ENCODE data around the gene OPRL1.
A peak's percentile ranks its signal among the peaks of the same experiment; 100 is the strongest.

GRCh38 chr20:64101731-64102621 lies 22.1 kb downstream of the OPRL1 start:
- TF ChIP-seq, protein P1, sequence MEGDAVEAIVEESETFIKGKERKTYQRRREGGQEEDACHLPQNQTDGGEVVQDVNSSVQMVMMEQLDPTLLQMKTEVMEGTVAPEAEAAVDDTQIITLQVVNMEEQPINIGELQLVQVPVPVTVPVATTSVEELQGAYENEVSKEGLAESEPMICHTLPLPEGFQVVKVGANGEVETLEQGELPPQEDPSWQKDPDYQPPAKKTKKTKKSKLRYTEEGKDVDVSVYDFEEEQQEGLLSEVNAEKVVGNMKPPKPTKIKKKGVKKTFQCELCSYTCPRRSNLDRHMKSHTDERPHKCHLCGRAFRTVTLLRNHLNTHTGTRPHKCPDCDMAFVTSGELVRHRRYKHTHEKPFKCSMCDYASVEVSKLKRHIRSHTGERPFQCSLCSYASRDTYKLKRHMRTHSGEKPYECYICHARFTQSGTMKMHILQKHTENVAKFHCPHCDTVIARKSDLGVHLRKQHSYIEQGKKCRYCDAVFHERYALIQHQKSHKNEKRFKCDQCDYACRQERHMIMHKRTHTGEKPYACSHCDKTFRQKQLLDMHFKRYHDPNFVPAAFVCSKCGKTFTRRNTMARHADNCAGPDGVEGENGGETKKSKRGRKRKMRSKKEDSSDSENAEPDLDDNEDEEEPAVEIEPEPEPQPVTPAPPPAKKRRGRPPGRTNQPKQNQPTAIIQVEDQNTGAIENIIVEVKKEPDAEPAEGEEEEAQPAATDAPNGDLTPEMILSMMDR (IDR thresholded peaks at IDR 0.05), result peak; percentile 27 to 83 (median 54)
- no peak for TF ChIP-seq POLR2A (IDR thresholded peaks at IDR 0.05)

Measured in esophagus squamous epithelium (tissue), 4 donors.